Measurements from ENCODE around the gene NTN4.

NTN4 gene

GRCh38 chr12:95634622-95635621 lies 155.6 kb downstream of the NTN4 start:
- no peak for TF ChIP-seq CTCF (IDR thresholded peaks at IDR 0.05; ENCODE audit: insufficient read depth, low read depth, low read length, missing control alignments)
- DNase-seq (ENCODE audit: low read depth): peak; percentile 95
- H3K4me3 ChIP-seq (ENCODE audit: low read length): no peak overlapping the region

- peak; percentile 86 for DNase-seq (ENCODE audit: low read depth)
- no peak for TF ChIP-seq CTCF (IDR thresholded peaks at IDR 0.05; ENCODE audit: insufficient read depth, low read depth, low read length, missing control alignments)
- H3K4me3 ChIP-seq (ENCODE audit: low read length): no peak overlapping the region
Measured at GRCh38 chr12:95633732-95634465, 156.7 kb downstream of the NTN4 start.

- no peak for TF ChIP-seq CTCF (IDR thresholded peaks at IDR 0.05; ENCODE audit: insufficient read depth, low read depth, low read length, missing control alignments)
- peak; percentile 100 for DNase-seq (ENCODE audit: low read depth)
- no peak overlapping the region for H3K4me3 ChIP-seq (ENCODE audit: low read length)
Measured at GRCh38 chr12:95633049-95633731, 157.4 kb downstream of the NTN4 start.

- no peak for DNase-seq (ENCODE audit: low read depth)
- TF ChIP-seq CTCF (IDR thresholded peaks at IDR 0.05; ENCODE audit: insufficient read depth, low read depth, low read length, missing control alignments): no peak
- H3K4me3 ChIP-seq (ENCODE audit: low read length): no peak overlapping the region
Measured at GRCh38 chr12:95630496-95630895, 160.1 kb downstream of the NTN4 start.

- H3K4me3 ChIP-seq (ENCODE audit: low read length): no peak overlapping the region
- no peak for DNase-seq (ENCODE audit: low read depth)
- TF ChIP-seq CTCF (IDR thresholded peaks at IDR 0.05; ENCODE audit: insufficient read depth, low read depth, low read length, missing control alignments): no peak
Measured at GRCh38 chr12:95629392-95629791, 161.2 kb downstream of the NTN4 start.

GRCh38 chr12:95626854-95627253 lies 163.7 kb downstream of the NTN4 start:
- TF ChIP-seq CTCF (IDR thresholded peaks at IDR 0.05; ENCODE audit: insufficient read depth, low read depth, low read length, missing control alignments): no peak
- no peak overlapping the region for H3K4me3 ChIP-seq (ENCODE audit: low read length)
- DNase-seq (ENCODE audit: low read depth): no peak

All from epithelial cell of esophagus (primary cell).